Activated naive CD4-positive, alpha-beta T cell treated with anti-CD3 and anti-CD28 coated beads, Interleukin-2, amount 50 U/mL, for 24 hours (primary cell): ENCODE measurements around the gene EXOC3L2.
"Not testable (repeated sequence)": the region's sequence is repeated elsewhere in the genome, so short reads cannot be mapped to it uniquely, and the experiment has no call there.

Experiments used
- H3K27ac Mint-ChIP-seq: one replicate; pipeline ENCODE4 v1.8.0; 2021; ENCODE audit warnings: mild to moderate bottlenecking, mixed read lengths
- H3K27me3 Mint-ChIP-seq: one replicate; pipeline ENCODE4 v1.8.0; 2021; ENCODE audit warnings: mixed read lengths
- H3K36me3 Mint-ChIP-seq: one replicate; pipeline ENCODE4 v1.8.0; 2021; ENCODE audit warnings: mixed read lengths
- H3K4me1 Mint-ChIP-seq: one replicate; pipeline ENCODE4 v1.8.0; 2021; ENCODE audit warnings: mixed read lengths
- H3K4me3 Mint-ChIP-seq: one replicate; pipeline ENCODE4 v1.8.0; 2021; ENCODE audit warnings: mild to moderate bottlenecking, mixed read lengths
- H3K9me3 Mint-ChIP-seq: one replicate; pipeline ENCODE4 v1.8.0; 2021; ENCODE audit warnings: mixed read lengths

Gene EXOC3L2

DNA sequence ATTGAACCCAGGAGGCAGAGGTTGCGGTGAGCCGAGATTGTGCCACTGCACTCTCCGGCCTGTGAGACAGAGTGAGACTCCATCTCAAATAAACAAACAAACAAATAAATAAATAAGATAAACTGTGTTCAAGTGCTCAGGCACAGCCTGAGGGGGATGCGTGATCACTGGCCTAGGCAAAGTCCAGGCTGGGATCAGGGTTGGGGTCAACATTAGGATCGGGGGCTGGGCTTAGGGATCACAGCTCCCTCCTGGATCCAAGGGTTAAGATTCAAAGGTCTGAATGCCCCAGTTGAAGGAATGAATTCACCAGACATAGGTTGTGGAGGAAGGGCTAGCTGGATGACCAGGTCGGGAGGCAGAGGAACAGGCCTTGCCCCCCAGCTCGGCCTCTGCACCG is 1.9 kb upstream of the EXOC3L2 start:
- Mint-ChIP-seq H3K27me3 (peaks cover 2% of the 10 kb centered on the region), H3K36me3 (no peaks in the 10 kb centered on the region), H3K4me3 (no peak overlapping the region)

DNA sequence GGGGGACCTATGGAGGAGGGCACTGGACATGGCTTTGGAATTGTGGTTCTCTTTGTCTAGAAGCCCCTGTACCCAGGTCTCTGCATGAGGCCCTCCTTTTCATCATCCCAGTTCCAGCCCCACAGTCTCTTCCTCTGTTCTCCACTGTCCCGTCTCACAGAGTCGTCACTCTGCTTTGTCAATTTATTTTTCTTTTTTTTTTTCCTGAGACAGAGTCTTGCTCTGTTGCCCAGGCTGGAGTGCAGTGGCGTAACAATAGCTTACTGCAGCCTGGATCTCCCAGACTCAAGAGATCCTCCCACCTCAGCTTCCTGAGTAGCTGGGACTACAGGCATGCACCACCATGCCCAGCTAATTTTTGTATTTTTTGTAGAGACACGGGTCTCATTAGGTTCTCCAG is 619 bp upstream of the EXOC3L2 start:
- H3K36me3 Mint-ChIP-seq, result no peaks in the 10 kb centered on the region
- peaks cover 4% of the 10 kb centered on the region for H3K4me1 Mint-ChIP-seq
- H3K9me3 Mint-ChIP-seq, result no peaks in the 10 kb centered on the region
- no peak overlapping the region for H3K27ac Mint-ChIP-seq
- no peak overlapping the region for H3K4me3 Mint-ChIP-seq
- peaks cover 2% of the 10 kb centered on the region for H3K27me3 Mint-ChIP-seq

More for the DNA sequence above, 1.9 kb upstream of the EXOC3L2 start:
- Mint-ChIP-seq H3K4me1 (peaks cover 7% of the 10 kb centered on the region), H3K27ac (no peak overlapping the region), H3K9me3 (no peaks in the 10 kb centered on the region)

DNA sequence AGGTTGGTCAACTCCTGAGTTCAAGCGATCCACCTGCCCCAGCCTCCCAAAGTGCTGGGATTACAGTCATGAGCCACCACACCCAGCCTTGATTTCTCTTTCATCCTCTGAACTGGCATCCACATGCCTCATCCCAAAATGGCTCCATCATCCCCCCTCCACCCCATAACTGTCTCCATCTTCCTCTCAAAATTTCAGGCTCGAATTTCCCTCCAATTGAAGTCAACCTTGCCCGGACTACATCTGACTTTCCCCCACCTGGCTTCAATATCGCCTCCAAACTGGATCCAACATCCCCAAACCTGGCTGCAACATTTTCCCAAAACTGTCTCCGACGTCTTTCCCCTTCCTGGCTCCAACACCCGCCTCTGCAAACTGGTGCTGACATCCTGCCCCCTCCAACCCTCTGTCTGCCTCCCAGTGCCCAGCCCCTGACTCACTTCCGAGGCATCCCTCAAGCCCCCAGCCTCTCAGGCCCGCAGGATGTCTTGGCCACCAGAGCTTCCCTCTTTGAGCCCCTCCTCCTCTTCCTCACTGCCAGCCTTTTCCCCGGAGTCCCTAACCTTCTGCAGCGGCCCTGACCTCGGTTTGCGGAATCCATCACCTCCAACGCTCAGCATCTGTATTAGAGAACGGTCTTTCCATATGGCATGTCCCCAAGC is 943 bp downstream of the EXOC3L2 start:
- Mint-ChIP-seq H3K4me3 (no peak overlapping the region), H3K36me3 (no peaks in the 10 kb centered on the region), H3K4me1 (no peaks in the 10 kb centered on the region), H3K27me3 (peaks cover 2% of the 10 kb centered on the region), H3K9me3 (no peaks in the 10 kb centered on the region), H3K27ac (no peak overlapping the region)

DNA sequence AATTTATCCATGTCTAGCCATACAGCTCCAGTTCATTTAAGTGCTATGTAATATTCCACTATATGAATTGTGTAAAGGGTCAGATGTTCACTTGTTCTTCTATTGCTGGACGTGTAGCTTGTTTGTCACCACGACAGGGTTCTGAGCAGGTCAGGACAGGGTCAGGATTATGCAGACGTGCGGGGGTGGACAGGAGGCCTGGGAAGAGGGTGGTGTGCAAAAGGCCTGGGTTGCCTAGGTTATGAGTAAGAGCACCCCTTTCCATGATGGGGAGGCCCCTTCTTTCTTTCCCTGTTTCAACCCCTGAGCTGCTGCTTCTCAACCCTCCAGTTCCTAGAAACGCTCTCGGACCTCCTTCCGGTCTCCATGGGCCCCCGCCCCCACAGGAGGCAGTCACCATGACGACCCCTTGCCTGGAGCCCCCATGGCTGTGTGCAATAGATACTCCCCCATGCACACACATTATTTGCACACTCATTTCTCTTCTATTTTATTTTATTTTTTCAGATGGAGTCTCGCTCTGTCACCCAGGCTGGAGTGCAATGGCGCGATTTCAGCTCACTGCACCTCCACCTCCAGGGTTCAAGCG is 2.0 kb downstream of the EXOC3L2 start:
- H3K4me3 Mint-ChIP-seq, result no peak overlapping the region
- no peaks in the 10 kb centered on the region for H3K36me3 Mint-ChIP-seq
- H3K9me3 Mint-ChIP-seq, result no peaks in the 10 kb centered on the region
- no peaks in the 10 kb centered on the region for H3K4me1 Mint-ChIP-seq
- no peak overlapping the region for H3K27ac Mint-ChIP-seq
- peaks cover 2% of the 10 kb centered on the region for H3K27me3 Mint-ChIP-seq

DNA sequence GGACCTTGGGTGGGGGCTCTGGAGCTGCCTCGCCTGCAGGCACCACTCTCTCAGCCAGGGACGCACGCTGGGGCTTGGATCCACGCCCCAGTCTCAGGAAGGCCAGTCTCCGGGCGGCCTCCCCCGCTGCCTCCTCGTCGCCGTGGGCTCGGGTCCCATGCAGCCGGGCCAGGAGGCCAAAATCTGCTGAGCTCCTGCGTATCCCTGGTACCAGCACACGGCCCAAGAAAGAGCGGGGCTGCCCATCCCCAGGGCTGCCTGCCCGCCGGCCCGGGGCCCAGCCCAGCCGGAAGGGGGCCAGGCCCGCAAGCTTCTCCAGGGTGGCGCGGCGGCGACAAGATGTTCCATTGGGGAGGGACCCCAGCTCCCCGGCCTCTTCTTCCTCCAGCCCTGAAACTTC is 6.7 kb downstream of the EXOC3L2 start:
- no peak overlapping the region for H3K27ac Mint-ChIP-seq
- no peak overlapping the region for H3K4me3 Mint-ChIP-seq
- peaks cover 4% of the 10 kb centered on the region for H3K4me1 Mint-ChIP-seq
- peaks cover 11% of the 10 kb centered on the region for H3K27me3 Mint-ChIP-seq
- H3K36me3 Mint-ChIP-seq, result no peaks in the 10 kb centered on the region
- no peaks in the 10 kb centered on the region for H3K9me3 Mint-ChIP-seq

DNA sequence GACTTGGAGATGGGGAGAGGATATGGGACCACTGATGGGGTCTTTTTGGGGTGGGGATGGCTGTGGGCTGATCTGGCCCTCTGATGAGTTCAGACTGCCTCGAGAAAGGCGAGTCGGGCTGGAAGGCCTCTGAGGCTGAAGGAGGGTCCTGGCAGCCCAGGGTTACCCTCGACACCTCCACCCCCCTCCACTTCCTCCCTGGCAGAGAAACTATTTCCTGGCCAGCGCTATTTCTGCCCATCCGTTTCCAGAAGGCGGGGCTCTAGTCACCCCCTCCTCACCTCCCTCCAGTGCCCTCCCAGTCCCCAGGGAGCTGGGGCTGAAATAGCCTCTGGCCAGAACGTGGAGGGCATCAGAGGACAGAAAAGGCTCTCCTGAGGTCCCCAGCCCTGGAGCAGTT is 9.7 kb downstream of the EXOC3L2 start:
- peaks cover 4% of the 10 kb centered on the region for H3K4me1 Mint-ChIP-seq
- H3K4me3 Mint-ChIP-seq, result no peak overlapping the region
- H3K36me3 Mint-ChIP-seq, result no peaks in the 10 kb centered on the region
- H3K9me3 Mint-ChIP-seq, result no peaks in the 10 kb centered on the region
- H3K27ac Mint-ChIP-seq, result no peak overlapping the region
- peaks cover 18% of the 10 kb centered on the region for H3K27me3 Mint-ChIP-seq

DNA sequence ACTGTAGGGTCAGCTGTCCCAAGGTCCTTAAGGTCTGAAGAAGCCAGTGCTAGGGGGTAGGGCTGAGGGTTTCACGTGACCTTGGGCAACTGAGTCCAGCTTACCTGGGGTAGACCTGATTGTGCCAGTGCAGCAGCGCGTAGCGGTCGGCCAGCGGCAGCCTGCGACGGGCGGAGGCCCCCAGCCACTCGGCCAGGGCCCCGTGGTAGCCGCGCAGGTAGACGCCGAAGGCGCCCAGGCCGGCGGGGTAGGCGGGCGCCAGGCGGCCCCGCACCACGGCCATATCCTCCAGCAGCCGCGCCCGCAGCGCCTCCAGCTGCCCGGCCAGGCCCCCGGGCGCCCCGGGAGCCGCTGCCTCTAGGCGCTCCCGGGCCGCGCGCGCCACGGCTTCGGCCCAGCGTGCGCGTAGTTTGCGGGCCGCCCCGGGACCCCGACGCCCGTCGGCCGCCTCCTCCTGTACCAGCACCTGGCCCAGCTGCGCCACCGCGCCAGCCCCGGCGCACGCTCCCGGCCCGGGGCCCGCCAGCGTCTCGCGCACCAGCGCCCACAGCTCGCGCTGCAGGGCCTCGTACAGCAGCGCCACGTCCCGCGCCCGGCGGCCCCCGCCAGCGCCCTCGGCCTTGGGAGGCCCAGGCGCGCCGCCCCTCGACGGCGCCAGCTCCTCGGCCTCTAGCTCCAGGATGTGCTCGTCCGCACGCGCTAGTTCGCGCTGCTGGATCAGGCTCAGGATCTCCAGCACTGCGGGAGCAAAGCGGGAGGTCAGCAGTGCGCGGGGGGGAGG is 10.9 kb downstream of the EXOC3L2 start:
- H3K4me1 Mint-ChIP-seq, result peaks cover 4% of the 10 kb centered on the region
- peaks cover 18% of the 10 kb centered on the region for H3K27me3 Mint-ChIP-seq
- H3K4me3 Mint-ChIP-seq, result no peak overlapping the region
- no peaks in the 10 kb centered on the region for H3K9me3 Mint-ChIP-seq
- H3K27ac Mint-ChIP-seq, result no peak overlapping the region
- H3K36me3 Mint-ChIP-seq, result no peaks in the 10 kb centered on the region

DNA sequence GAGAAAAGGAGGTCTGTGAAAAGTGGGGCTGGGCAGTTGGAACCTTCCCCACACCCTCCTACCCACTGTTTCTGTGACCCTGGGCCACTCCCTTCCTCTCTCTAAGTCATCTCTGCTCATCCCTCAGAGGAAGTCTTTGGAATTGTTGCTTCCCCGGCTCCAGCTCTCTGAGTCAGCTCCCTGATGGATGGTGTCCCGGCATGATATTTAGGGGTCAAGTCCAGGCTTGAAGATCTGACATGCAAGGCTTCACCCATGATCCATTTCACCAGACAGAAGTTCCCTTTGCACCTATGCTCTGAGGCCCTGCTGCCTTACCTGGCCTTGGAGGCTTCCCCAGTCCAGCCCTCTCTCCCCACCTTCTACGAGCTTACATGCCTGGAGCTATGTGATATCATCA is 13.3 kb downstream of the EXOC3L2 start:
- Mint-ChIP-seq H3K4me3 (no peak overlapping the region), H3K27ac (no peak overlapping the region), H3K4me1 (peaks cover 4% of the 10 kb centered on the region), H3K27me3 (peaks cover 16% of the 10 kb centered on the region), H3K36me3 (no peaks in the 10 kb centered on the region), H3K9me3 (no peaks in the 10 kb centered on the region)

DNA sequence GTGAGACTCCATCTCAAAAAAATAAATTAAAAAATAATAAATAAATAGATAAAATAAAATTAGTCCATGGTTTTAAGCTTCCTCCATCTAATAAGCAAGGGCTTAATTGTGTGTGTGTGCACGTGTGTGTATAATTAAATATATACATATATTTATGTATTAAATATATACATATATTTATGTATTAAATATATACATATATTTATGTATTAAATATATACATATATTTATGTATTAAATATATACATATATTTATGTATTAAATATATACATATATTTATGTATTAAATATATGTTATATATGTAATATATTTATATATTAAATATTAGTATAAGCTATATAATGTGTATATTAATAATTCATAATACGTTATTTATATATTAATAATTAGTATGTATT is 16.2 kb downstream of the EXOC3L2 start:
- peaks cover 11% of the 10 kb centered on the region for H3K27me3 Mint-ChIP-seq
- H3K4me1 Mint-ChIP-seq, H3K9me3 Mint-ChIP-seq, H3K27ac Mint-ChIP-seq, H3K36me3 Mint-ChIP-seq, H3K4me3 Mint-ChIP-seq: not testable (repeated sequence)

DNA sequence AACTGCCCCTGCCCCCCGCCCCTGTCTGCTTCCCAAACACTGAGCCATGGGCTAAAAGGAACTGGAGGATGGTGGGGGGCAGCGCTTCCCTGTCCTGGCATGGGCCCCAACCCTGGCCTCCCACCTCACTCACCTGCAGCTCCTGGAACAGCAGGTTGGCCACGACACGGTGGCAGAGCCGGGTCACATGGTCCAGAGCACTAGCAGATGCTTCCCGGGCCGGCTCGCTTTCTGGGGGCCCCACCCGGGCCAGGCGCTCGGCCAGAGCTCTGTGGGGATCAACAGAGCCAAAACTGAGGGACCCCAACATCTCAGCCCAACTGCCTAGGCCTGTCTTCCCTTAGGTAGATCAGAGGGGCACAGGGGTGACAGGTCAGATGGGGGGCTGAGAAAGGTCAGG is 20.6 kb downstream of the EXOC3L2 start:
- Mint-ChIP-seq H3K4me3 (no peak overlapping the region), H3K36me3 (no peaks in the 10 kb centered on the region), H3K9me3 (no peaks in the 10 kb centered on the region), H3K4me1 (no peaks in the 10 kb centered on the region), H3K27me3 (peaks cover 14% of the 10 kb centered on the region), H3K27ac (no peak overlapping the region)

DNA sequence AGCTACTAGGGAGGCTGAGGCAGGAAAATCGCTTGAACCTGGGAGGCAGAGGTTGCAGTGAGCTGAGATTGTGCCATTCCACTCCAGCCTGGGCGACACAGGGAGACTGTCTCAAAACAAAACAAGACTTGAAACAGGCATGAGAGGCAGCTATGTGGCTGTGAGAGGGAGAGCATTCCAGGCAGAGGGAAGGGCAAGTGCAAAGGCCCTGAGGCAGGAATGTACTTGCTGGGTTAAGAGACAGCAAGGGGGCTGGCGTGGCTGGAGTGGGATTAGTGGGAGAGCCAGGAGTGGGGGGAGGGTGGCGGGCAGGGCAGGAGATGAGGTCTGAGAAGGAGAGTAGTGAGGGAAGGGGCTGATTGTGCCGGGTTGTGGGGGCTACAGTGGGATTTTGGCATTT is 21.3 kb downstream of the EXOC3L2 start:
- no peaks in the 10 kb centered on the region for H3K4me1 Mint-ChIP-seq
- H3K27ac Mint-ChIP-seq, result no peak overlapping the region
- H3K27me3 Mint-ChIP-seq, result peaks cover 16% of the 10 kb centered on the region
- H3K4me3 Mint-ChIP-seq, result no peak overlapping the region
- no peaks in the 10 kb centered on the region for H3K36me3 Mint-ChIP-seq
- H3K9me3 Mint-ChIP-seq, result no peaks in the 10 kb centered on the region

DNA sequence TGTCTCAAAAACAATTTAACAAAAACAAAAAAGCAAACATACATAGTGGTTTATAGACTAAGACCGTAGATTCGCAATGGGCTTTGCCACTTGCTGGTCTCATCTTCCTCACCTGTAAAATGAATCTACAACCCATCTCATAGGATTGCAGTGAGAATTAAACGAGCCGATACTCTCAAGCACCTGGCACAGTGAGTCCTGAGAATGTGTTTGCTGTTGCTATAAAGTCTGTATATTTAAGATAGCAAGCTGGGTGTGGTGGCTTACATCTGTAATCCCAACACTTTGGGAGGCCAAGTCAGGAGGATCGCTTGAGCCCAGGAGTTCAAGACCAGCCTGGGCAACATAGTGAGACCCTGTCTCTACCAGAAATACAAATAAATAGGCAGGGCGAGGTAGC is 22.5 kb downstream of the EXOC3L2 start:
- H3K27ac Mint-ChIP-seq, result no peak overlapping the region
- peaks cover 22% of the 10 kb centered on the region for H3K27me3 Mint-ChIP-seq
- no peaks in the 10 kb centered on the region for H3K36me3 Mint-ChIP-seq
- H3K4me3 Mint-ChIP-seq, result no peak overlapping the region
- no peaks in the 10 kb centered on the region for H3K4me1 Mint-ChIP-seq
- H3K9me3 Mint-ChIP-seq, result no peaks in the 10 kb centered on the region

DNA sequence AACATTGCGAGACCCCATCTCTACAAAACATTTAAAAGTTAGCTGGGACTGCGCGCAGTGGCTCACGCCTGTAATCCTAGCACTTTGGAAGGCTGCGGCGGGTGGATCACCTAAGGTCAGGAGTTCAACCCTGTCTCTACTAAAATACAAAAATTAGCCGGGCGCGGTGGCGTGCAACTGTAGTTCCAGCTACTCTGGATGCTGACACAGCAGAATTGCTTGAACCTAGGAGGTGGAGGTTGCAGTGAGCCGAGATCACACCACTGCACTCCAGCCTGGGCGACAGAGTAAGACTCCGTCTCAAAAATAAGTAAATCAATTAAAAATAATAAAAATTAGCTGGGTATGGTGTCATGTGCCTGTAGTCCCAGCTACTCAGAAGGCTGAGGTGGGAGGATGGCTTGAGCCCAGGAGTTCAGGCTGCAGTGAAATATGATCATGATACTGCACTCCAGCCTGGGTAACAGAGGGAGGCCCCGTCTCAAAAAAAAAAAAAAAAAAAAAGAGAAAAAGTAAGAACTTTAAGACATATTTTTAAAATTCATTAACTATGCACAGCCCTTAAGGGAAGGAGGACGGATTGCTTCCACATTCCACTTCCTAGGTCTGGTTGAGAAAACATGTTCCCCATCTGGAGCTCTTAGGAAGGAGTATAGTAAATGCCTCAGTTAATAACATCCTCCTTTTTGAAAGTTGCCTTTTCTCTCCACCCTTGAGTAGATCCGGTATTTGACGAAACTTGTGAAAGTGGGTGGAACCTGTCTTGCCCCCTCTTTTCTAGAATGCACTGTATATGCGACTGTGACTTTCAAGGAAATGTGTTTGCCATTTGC is 26.1 kb downstream of the EXOC3L2 start:
- Mint-ChIP-seq H3K36me3 (no peaks in the 10 kb centered on the region), H3K9me3 (no peaks in the 10 kb centered on the region), H3K4me3 (no peak overlapping the region), H3K27ac (no peak overlapping the region), H3K27me3 (peaks cover 32% of the 10 kb centered on the region), H3K4me1 (no peaks in the 10 kb centered on the region)

DNA sequence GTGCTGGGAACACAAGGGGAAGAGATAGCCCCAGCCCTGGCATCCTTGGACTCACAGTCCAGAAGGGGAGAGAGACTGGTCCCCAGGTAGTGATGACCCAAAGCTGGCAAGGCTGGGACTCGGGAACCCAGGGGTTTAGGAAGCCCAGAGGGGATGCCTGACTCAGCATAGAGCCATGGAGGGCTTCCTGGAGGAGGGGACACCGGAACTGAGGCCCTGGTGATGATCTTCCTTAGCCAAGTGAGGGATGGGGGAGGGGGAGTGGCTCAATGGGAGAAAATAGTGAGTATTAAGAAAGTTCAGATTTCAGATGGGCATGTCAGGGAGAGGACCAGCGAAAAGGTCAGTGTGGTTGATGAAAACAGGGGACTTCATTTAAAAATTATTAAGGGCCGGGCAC is 26.8 kb downstream of the EXOC3L2 start:
- Mint-ChIP-seq H3K4me3 (no peak overlapping the region), H3K4me1 (no peaks in the 10 kb centered on the region), H3K36me3 (no peaks in the 10 kb centered on the region), H3K27ac (no peak overlapping the region), H3K9me3 (no peaks in the 10 kb centered on the region), H3K27me3 (peaks cover 30% of the 10 kb centered on the region)

DNA sequence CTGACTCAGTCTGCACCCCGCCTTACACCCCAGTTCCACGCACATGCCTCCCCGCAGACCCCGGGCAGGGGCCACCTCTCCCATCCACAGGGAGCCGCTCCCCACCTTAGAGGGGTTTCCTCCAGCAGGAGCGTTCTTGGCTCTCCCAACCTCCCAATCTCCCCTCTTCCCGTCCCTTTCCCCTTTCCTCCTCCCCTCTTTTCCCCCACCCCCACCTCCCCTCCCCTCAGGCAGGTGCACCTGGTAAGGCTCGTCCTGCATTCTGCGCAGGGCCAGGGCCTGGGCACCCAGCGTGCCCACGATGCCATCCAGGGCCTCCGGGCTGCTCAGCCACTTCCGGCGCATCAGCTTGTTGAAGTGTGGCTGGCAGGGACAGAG is 27.3 kb downstream of the EXOC3L2 start:
- no peaks in the 10 kb centered on the region for H3K4me1 Mint-ChIP-seq
- H3K36me3 Mint-ChIP-seq, result no peaks in the 10 kb centered on the region
- no peaks in the 10 kb centered on the region for H3K9me3 Mint-ChIP-seq
- no peak overlapping the region for H3K4me3 Mint-ChIP-seq
- no peak overlapping the region for H3K27ac Mint-ChIP-seq
- peaks cover 30% of the 10 kb centered on the region for H3K27me3 Mint-ChIP-seq
